HL-60/S4 treated with retinoic acid at 250 ng/mL for 4 days and 3 days (cell line): Measurements from ENCODE around the gene NRCAM.

Experiments used
- in situ Hi-C: fragments of 300-500 bp; cut with MboI; formaldehyde crosslinking; loops from 2 replicates; pipeline ENCODE4 v1.7.0; 2022; ENCODE audit warnings: low sequenced_read_pairs

Gene NRCAM

DNA sequence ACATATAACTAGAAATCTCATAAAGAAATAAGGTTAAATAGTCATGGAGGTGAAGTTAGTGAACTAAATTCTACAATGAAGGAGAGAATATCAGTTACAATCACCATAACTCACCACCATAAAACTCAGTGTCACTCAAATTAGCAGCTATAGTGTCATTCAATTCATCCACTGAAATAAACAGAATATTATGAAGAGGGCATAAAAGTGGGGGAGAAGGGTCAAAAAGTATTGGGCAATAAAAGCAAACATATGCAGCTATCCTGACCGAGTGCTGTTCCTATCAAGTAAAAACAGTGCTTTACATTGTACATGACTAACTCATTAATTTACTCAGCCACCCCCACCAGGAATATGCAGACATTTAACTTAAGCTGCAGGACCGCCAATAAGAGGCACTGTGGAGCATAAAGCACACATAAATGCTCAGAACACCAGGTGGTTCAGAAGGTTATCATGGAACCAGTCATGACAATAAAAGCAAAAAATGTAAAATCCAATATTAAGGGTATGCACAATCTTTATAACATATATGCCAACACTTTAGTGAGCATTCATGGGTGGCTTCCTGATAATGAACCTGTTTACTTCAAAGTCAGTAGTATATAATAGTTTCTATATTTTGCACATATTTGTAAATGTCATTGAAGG is 230.6 kb downstream of the NRCAM start:
- in situ Hi-C loops = no loop called here

DNA sequence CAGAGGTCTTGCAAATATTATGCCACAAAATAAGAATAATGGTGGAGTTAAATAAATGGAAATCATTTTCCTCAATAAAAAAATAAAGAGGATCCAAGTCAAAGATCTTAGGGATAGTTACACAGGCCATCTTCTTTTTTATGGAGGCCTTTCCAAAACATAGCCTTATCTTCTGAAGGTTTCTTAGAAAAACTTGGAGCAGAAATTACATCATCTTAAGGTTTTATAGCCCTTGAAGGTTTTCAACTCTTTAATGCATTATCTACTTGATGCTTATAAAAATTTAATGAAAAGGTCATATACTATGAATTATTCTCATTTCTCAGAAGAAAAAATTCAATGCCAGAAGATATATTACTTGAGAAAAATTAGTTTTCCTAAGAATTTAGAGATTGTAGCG is 231.8 kb downstream of the NRCAM start:
- in situ Hi-C loops = no loop called here

DNA sequence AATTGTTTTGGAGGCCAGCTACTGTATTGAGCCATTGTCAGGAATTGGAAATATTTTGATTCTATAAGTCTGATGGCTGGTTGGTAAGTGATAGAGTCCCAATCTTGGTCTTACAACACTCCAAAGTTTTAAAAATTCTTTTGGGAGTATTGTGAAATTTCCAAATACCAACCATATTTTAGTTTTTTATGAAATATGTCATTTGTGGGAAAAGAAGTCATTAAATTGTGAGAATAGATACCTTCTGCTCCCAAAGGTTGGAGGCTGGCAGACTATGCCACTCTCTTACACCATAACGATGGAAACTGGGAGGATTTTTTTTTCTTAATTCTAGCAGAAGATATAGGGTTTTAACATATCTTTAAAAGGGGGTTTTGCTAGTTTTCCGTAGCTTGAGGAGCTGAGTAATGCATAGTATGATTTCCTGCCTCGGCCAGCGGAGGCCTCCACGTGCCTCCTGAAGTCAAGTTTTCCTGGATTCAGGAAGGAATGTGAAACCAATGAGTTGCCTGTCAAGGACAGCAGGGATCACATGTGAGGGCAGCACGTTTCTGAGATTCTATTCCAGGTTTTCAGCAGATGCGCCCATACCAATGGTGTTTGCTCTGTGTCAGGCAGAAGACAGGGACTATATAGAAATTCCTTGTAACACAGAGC is 233.9 kb downstream of the NRCAM start:
- in situ Hi-C loops = no loop called here

DNA sequence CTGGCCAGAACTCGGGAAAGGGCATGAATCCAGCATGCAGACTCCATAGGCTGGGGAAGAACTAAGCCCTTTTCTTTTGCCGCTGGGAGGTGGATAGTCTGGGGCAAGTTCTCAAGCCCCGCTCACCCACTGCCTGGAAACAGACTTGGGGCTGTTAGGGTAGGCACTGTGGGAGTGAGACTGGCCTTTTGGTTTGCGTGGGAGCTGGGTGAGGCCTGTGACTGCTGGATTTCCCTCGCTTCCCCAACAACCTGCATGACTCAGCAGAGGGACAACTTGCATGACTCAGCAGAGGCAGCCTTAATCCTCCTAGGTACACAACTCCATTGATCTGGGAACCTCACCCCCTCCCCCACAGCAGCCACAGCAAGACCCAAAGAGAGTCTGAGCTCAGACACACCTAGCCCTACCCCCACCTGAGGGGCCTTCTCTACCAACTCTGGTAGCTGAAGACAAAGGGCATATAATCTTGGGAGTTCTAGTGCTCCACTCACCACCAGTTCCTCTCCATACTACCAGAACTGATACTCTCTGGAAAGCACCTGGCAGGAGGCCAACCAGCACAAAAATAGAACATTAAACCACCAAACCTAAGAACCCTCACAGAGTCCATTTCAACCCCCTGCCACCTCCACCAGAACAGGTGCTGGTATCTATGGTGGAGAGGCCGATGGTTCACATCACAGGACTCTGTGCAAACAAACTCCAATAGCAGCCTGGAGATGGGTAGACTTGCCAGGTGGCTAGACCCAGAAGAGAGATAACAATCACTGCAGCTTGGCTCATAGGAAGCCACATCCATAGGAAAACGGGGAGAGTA is 244.6 kb downstream of the NRCAM start:
- in situ Hi-C loops = no loop called here

DNA sequence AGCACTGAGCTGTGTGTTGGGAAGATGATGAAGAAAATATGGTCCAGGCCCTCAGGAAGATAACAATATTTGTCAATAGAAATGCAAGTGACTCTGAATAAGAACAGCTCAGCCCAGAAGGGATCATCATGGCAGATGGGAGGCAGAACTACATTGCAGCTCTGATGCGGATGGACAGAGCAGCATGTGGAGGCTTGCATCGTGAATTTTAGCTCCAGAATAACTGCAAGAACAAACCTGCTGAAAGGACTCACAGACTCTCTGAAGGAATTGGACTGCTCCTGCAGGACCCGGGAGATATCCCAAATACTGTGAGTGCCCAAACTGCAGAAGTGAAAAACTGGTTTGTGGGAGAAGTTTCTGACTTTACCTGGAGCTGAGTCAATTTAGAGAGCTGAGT is 245.4 kb downstream of the NRCAM start:
- in situ Hi-C loops = no loop called here

DNA sequence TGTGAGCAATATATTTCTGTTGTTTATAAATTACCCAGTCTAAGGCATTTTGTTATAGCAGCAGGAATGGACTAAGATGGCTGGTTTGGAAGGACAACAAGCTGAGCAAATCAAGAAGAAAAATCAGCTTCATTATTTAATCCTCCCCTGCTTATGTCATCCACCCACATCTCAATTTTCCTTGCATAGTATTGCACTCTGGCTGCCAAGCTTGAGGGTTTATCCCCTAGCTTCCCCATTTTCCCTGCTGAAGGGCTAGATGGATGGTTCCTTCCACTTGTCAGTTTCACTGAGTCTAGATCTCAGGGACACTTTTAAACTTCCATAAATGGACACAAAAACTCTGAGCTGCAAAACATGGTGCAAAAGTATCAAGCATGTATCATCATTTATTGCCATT is 250.9 kb downstream of the NRCAM start:
- in situ Hi-C loops = no loop called here

DNA sequence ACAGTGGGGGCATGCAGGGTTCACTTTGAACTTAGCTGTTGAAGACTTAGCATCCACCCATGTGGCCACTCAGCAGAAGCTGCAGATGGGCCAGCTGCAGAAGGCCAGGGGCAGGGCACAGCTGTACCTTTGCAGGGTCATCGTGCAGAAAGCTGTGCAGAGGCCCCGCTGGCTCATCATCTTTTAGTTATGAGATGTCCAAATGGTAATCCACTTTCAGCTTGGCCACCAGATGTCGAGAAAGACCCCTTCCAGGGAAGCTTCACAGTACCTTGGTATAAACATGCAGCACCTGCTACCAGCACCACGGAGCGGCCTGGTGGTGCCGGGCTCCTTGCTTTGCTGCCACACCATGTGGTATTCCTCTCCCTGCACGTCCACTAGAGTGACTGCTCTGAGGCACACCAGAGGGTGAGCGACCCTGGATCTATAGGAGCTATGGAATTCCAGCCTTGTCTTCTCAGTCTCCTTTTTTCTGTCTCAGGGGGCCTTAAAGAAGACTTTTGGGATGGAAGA is 251.9 kb downstream of the NRCAM start:
- in situ Hi-C loops = no loop called here

DNA sequence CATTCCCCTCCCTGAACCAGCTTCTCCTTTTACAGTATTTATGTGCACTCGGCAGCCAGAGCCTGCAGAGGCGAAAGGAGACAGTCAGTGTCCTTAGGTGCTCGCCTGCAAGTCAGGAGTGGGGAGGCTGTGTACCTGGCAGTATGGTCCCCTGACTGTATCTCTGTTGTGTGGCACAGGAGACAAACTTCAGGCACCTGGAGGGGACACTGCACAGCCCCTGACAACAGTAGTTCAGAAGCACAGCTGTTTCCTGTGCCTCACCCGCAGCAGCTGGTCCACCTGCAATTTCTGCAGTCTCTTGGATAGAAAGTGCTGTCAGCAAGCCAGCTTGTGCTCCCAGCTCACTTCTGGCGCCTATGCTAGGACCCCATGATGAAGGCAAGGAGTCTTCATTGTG is 252.7 kb downstream of the NRCAM start:
- in situ Hi-C loops = no loop called here

DNA sequence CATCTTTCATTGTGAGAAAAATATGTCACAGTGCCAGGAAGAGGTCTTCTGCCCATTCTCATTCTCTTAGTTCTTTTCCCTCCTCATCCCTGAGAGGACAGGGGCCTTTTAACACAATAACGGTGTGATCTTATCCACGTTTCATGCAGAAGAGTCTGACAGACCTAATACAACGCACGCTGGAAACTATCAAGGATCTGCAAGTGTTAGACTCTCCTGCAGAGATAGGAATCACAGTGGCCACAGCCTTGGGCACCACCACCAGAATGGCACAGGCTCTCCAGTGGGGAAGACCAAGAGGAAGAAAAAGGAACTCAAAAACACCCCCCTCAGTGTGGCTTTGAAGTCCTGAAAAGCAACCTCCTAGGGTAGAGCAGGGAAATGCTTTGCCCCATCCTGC is 253.5 kb downstream of the NRCAM start:
- in situ Hi-C loops = no loop called here

DNA sequence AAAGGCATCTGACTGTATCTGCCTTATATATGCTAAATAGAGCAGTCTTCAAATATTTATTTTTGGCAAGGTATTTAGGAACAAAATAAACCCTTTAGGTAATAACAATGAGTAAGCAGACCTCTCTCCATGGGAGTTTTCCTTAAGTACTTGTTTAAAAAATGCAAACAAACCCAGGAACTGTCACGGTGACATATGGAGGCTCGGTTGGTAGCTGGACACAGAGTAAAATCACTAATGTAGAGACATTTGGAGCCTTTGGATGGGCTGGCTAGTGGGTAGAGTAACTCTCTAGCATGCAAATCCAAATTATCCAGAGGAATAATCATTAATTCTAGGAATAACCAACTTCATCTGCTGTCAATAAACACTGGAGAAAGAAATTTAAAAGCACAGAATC is 254.5 kb downstream of the NRCAM start:
- in situ Hi-C loops = no loop called here

DNA sequence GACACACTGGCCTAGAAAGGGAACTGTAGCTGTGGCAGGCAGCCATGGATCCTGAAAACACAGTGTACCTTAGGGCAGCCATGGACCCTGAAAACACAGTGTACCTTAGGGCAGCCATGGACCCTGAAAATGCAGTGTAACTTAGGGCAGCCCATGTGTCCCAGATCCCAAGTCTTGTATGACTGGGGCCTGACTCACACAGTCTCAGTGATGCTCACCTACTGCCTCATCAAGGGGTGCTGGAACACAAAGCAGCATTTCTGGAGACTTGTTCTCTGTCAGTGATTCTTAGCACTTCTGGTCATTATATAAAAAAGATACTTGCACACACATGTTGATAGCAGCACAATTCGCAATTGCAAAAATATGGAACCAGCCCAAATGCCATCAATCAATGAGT is 255.9 kb downstream of the NRCAM start:
- in situ Hi-C loops = no loop called here

DNA sequence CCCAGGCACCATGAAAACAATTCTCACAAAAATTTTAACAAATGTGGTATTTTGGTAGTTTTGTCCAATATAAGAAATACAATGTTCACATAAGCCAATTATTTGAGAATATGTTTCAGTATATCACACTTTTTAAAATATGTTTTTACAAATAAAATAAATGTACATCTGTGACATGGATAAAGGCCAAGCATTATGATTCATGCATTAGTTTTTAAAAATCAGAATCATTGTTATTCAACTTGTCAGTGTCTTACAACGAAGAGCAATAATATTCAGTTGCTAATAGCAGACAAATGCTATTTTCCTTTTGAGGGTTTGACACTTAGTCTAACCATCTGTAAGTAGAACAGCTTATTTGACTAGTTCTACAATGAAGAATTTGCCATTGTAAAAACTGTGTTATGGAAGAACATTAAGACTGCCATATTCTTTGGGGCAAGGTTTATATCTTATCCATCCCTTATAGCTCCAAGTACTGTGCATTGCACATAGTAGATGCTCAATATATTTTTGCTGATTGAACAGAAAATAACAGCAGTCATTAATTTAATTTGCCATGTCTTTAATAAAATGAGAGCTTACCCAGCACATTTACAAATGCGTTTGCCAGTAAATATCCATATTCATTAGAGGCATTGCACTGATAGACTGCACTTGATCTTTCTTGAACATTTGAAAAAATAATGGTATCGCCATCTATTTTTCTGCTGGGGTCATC is 258.7 kb downstream of the NRCAM start:
- in situ Hi-C loops = loop anchor here (25.0 kb wide), 1 partner anchor 290 kb away; no protein-coding TSS in a partner anchor

DNA sequence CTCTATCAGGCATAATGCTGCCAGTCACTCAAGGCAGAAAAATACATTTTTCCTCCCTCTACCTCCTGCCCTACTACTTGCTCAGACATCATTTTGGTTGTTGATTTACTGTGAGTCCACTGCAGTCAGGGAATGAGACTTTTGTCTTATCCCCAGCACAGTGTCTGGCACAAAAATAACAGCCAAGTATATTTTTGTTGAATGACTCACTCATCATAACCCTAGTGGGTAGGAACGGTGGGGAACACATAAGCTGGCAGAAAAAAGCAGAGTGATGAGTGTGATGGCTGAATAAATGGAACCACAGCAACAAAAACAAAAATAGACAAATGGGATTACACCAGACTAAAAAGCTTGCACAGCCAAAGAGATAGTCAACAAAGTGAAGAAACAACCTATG is 260.2 kb downstream of the NRCAM start:
- in situ Hi-C loops = loop anchor here (25.0 kb wide), 1 partner anchor 291 kb away; no protein-coding TSS in a partner anchor

DNA sequence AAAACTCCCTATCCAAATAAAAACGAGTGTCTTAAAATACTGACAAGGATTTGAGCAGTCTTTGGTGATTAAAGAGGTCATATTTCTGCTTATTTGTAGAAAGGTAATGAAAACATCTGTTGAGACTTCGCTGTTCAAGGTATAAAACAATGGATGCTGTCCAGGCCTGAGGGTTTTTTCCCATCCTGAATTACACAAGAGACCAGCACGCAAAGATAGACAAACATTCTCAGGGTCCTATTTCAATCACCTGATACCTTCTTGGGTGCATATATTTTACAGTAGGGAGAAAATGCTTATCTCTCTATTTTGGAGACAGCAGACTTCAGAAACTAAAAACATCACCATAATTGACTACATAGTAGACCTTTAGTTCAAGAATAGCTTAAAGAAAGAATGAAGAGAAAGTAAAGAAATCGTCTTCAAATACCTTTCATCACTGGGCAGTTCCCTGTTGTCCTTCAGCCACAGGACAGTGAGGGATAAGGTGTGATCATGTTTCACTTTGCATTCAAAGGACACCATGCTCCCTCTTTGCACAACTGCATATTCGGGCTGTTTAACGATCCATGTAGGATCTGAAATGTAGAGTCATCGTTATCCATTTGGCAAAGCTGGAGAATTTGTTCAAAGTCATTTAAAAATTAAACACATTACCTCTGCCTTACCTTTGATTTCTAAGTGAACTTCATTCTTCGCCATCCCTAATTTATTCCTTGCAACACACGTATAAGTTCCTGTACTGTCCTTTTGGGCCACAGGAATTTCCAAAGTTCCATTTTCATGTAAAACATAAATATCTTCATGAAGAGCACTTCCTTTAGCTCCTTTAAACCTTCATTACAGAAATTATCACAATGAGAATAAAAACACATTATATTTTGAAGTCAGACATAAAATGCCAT is 262.4 kb downstream of the NRCAM start:
- in situ Hi-C loops = loop anchor here (25.0 kb wide), 1 partner anchor 293 kb away; no protein-coding TSS in a partner anchor

DNA sequence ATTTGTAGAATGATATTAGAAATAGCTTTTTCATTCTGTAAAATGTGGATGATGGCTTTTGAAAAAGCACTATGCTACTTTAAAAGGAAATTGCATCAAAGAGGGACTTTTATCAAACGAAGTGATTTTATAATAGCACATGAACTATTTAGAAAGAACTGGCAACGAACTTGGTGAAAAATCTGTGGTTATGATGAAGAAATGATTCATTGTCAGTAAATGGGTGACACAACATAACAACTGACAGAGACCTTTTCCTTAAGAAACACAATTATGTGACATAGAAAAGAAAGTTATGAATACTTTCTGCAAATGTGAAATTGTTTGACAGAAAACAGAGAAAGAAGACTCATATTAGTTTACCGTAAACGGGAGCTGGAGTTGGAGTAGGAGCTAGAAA is 265.3 kb downstream of the NRCAM start:
- in situ Hi-C loops = loop anchor here (25.0 kb wide), 1 partner anchor 296 kb away; no protein-coding TSS in a partner anchor

DNA sequence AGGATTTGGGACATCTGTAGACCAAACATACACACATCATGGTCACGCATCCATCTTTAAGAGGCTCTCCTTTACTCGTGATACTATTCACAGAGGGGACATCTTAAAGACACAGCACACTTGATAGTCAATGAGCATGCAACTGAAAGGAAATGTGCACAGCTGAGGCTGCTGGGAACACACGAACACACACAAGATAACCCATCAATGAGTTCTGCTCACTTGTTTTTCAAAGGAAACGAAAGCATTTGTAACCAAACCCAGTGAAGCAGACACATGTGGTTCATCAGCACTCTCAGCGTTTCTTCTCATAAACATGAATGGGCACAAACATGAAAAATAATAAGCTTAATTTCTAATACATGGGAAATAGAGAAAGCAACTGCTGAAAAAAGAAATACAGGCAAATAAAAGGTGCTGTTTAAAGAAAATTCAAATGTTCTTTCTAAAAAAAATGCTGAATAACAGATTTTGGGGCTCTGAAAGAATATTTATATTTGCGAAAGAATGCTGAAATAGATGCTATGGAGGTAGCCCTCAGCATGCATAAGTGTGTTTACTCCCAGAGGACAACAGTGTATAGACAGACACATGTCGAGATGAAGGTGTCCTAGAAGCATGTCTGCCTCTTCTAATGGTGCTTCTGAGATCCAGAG is 266.4 kb downstream of the NRCAM start:
- in situ Hi-C loops = loop anchor here (25.0 kb wide), 1 partner anchor 297 kb away; no protein-coding TSS in a partner anchor

DNA sequence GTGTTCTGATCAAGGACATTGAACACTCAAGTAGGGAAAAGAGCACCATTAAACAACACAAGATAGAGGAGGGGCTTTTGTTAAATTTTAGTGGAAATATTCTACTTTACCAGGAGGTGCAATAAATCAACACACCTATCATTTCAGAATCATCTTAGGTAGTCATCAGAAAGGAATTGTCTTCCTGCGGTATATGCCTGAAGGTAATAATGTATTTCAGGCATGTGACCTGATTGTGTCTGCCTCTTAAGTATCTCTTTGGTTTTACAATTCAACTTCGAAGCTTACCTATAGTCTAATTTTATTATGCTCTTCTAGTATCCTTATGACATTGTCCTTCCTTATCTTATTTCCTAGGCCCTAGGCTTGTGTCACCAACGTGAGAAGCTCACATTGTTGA is 267.5 kb downstream of the NRCAM start:
- in situ Hi-C loops = loop anchor here (25.0 kb wide), 1 partner anchor 299 kb away; no protein-coding TSS in a partner anchor

DNA sequence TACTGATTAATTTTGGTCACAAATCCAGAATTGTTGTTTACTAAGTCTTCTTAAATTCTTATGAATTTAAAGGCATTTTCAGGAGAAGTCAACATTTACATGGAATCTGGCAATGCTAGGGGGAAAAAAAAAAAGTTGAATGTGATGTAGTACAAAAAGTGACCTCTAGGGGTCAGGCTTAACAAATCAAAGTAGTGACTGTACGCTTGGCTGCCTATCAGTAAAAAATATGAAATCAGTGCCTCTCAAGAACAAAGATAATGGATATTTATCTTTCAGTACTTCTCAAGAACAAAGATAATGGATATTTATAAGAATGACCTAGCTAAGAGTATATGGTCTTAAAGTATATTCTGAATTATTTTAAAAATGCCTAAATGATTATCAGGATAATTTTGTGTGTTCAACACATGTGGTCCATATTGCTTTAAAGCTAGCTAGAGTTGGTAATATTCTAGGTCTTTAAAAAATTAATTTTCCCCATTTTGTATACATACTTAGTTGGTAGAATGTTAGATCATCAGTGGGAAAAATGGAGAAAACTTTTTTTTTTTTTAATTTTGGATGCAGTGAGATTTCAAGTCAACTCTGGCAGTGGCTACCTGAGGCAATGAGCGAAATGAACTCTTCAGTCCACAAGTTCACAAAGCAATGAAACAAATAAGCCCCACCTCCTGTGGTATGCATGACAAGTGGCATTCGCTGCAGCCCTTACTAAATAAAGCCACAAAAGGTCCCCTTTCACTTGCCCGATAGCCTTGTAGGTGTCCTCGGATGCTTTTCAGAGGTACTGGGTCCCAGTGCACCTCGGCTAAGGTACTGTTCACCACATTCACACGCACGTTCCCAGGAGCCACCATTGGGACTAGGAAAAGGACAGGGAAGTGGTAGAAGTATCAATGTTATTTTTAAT is 274.9 kb downstream of the NRCAM start:
- in situ Hi-C loops = loop anchor here (25.0 kb wide), 1 partner anchor 306 kb away; no protein-coding TSS in a partner anchor
